Stimulated activated CD8-positive, alpha-beta memory T cell treated with anti-CD3 and anti-CD28 coated beads, Interleukin-12 subunit alpha, Interleukin-12 subunit beta, amount 100 ng/mL, for 24 hours (primary cell): ENCODE measurements around the gene TPCN2.
"Not testable (repeated sequence)": the region's sequence is repeated elsewhere in the genome, so short reads cannot be mapped to it uniquely, and the experiment has no call there.

ENCODE experiments used
- DNase-seq: peaks from one replicate; pipeline ENCODE4 v3.0.0-alpha.2; 2020; ENCODE audit errors: extremely low read depth

The TPCN2 gene

DNA sequence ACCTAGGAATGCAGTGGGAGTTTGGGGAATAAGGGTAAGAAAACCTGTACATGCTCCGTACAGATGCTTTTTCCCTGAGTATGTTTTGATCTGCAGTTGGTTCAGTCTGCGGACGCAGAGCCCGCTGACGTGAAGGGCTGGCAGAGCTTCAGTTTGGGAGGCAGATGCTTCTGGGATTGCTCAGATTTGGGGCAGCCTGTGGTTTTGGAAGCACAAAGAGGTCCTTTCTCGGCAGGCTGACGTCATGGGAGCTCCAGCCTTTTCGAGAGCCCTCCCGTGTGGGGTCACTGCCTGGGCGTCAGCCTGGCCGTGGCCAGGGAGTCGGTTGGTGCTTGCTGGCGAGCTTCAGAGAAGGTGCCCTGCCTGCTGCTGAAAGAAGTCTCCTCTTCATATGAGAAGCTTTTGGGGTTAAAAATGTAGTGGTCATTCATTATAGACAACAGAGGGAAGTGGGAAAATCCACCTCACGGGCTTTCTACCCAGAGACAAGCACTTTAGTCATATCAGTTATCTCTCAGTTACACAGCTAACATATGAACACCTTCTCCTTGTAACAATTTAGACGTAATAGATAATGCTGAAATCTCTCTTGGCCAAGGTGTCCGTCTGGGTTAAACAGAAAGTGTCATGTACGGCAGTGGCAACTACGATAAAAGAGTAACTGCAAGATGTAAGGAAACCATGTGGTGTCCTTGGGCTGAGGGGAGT lies 26.8 kb downstream of the TPCN2 start:
- DNase-seq: no peak

DNA sequence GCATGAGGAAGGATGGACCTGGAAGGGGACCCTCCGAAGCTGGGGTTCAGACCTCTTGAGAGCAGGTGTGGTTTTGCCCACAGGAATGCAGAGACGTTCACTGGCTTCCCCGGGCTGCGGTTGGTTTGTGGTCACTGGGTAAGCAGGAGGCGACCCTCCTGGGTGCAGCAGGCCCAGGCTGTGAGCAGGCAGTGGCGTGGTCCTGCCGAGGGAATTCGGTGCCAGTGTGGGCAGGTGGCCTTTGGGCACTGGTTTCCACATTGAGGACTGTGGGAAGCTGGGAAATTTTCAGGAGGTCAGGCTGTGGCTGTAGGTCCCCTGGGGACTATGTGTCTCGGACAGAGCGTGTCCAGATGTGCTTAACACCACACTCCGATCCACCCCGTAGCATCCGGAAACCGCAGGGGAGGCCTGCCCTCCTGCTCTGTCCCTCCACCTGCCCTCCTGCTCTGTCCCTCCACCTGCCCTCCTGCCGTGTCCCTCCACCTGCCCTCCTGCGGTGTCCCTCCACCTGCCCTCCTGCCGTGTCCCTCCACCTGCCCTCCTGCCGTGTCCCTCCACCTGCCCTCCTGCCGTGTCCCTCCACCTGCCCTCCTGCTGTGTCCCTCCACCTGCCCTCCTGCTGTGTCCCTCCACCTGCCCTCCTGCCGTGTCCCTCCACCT lies 27.5 kb downstream of the TPCN2 start:
- no peak for DNase-seq

DNA sequence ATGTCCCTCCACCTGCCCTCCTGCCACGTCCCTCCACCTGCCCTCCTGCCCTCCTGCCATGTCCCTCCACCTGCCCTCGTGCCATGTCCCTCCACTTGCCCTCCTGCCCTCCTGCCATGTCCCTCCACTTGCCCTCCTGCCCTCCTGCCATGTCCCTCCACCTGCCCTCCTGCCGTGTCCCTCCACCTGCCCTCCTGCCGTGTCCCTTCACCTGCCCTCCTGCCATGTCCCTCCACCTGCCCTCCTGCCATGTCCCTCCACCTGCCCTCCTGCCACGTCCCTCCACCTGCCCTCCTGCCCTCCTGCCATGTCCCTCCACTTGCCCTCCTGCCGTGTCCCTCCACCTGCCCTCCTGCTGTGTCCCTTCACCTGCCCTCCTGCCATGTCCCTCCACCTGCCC lies 28.2 kb downstream of the TPCN2 start:
- not testable (repeated sequence) for DNase-seq

DNA sequence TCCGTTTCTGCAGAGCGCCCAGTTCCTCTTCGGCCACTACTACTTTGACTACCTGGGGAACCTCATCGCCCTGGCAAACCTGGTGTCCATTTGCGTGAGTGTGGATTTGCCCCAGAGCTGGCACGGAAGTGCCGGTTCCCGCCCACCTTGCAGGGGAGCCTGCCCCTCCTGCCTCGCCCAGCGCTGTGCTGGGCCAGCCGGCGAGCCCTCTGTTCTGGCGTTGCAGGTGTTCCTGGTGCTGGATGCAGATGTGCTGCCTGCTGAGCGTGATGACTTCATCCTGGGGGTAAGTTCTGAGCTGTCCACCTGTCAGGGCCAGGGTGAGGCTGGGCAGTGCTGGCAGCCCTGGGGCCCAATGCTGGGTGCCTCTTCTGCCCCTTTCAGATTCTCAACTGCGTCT lies 29.8 kb downstream of the TPCN2 start:
- no peak for DNase-seq

DNA sequence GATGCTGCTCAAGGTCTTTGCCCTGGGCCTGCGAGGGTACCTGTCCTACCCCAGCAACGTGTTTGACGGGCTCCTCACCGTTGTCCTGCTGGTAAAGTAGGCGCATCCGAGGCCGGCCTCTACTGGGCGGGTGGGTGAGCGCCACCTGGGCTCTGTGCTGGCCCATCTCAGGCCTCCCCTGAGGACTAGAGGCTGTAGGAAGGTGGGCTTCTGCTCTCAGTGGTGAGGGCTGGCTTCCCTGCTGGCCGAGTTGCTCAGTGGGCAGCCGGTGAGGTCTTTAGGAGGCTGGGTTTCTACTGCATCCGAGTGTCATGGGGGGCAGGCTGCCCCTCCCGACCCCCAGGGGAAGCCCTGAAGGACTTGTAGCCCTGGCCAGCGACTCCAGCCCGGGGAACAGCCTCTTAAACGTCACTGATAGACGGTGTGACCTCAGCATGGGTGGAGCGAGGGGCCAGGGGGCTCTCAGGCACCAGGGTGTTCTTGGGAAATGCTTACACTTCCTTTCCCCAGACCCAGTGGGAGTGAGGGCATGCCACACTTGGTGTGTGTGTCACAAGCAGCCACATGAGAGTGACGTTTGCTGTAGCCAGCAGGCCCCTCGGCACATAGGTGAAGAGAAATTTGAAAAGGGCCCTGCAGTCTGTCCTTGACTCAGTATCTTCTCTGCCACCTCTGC lies 30.3 kb downstream of the TPCN2 start:
- no peak for DNase-seq

DNA sequence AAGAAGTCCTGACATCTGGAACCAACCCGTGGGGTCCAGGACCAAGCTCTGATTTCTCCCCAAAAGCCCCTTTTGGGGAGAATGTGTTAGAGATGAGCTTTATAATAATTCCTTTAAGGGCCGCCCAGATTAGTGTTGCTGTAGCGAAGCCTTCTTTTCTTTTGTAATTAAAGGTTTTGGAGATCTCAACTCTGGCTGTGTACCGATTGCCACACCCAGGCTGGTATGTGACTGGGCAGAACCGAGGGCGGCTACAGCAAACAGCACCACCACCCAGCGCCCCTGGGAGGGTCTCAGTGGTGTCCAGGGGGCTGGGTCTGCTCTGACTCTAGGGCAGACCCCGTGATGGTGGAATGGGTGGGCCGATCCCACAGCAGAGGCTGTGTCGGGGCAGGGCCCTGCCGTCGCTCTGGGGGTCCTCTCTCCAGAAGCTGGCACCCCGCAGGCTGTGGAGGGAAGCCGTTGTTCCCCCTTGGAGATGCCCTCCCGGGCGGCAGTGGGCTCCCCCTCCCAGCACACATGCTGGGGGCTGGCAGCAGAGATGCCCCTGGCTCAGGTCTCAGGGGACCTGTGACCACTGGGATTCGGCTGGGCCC lies 31.0 kb downstream of the TPCN2 start:
- no peak for DNase-seq

DNA sequence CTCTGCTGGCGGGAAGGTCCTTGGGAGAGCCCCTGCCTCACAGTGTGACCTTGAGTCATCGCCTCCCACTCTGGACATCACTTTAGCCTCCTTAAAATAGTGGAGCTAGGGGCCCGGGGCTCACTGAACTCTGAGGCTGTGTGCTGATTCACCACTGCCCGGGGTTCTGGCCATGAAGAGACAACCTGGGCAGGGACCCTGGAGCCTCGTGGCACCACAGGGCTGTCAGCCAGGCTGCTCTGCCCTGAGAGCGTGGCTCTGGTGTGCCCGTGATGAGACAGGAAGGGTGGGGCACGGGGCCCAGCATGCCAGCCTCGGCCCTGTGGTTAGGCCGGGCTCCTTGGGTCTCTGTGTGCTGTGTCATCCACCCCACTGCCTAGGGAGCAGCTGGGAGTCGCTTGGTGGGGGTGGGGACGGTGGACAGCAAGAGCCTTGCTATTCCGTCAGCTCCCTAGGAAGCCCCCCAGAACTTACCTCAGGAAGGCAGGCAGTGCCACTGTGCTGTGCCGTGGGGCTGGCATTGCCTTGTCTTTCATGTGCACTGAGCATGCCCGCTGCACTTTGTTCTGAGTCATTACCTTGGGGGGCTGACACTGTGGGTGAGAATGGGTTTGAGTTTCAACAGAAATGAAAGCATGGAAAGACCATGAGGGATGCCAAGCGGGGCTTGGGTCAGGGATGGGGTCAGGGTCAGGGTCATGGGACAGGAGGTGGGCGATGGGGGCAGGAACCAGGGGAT lies 31.7 kb downstream of the TPCN2 start:
- DNase-seq: no peak

DNA sequence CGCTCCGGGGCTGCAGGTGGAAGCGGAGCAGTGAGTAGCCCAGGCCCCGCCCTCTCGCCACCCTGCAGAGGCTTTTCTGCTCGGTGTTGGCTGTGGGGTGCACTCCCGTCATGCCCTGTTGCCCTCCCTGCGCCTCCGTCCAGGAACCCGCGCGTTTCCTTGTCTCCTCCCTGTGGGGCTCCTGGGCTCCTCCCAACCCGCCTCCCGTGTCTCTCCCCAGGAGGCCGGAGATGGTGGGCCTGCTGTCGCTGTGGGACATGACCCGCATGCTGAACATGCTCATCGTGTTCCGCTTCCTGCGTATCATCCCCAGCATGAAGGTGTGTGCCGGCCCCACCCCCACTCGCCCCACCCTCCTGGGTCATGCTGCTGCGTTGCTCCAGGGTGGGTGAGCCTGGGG lies 32.4 kb downstream of the TPCN2 start:
- DNase-seq: no peak

DNA sequence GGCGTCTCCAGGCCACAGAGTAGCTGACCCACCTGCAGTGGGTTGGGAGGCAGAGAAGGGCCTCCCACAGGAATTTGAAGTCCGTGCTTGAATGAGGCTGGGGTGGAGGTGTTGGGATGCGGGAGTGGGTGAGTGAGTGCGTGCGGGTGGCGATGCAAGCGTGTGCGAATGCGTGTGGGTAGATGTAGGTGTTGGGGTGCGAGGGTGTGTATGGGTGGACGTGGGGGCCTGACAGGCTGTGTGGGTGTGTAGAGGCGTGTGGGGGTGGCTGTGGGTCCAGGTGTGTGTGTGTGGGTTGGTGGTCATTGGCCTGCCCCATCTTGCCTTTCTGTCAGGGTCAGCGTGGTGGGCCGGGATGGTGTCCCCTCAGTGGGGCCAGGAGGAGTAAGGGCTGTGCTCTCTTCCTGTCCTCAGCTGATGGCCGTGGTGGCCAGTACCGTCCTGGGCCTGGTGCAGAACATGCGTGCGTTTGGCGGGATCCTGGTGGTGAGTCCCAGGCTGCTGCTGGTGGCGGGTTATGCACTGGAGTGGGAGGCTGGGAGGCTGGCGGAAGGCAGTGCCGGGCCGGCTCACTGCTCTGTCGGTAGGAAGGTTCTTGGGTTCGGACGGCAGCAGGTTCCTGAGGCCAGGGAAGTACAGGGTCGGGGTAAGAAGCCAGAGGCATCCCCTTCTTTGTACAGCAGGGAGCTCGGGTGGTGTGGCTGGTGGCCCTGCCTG lies 35.0 kb downstream of the TPCN2 start:
- no peak for DNase-seq

DNA sequence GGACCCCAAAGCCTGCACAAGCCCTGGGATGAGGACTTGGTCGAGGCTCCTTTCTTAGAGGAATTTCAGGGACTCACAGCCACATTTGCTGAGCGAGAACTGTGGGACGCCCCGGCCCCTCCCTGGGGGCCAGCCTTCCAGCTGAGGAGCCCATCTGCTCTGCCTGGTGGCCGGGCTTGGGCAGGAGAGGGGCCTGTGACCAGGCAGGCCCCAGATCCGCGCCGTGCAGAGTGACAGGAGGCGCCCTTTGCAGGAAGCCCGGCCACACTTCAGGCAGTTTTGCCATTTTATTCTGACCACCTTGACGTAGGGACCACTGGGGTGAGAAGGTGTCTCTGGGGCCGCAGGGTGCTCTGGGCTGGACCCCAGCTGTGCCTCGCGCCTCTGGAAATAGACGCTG lies 35.6 kb downstream of the TPCN2 start:
- DNase-seq: no peak

DNA sequence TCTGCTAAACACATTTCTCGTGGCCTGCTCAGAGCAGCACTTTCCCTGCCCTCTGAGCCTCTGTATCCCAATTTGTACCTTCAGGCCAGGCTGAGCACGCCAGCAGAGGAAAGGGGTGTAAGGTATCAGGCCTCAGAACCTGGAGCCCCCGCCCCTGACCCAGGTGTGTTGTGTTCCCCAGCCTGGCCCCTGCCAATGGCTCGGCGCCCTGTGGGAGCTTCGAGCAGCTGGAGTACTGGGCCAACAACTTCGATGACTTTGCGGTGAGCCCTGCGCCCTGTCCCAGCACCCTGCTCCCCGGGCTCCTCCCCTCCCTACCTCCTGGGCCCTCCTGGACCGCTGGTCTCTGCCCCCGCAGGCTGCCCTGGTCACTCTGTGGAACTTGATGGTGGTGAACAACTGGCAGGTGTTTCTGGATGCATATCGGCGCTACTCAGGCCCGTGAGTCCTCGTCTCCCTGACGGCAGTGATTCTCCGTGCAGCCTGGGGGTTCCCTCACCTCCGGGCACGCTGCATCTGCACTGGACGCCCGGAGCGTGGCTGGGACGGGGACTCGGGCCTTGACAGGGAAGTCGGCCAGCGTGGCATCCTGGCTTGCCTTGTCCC lies 36.9 kb downstream of the TPCN2 start:
- no peak for DNase-seq

DNA sequence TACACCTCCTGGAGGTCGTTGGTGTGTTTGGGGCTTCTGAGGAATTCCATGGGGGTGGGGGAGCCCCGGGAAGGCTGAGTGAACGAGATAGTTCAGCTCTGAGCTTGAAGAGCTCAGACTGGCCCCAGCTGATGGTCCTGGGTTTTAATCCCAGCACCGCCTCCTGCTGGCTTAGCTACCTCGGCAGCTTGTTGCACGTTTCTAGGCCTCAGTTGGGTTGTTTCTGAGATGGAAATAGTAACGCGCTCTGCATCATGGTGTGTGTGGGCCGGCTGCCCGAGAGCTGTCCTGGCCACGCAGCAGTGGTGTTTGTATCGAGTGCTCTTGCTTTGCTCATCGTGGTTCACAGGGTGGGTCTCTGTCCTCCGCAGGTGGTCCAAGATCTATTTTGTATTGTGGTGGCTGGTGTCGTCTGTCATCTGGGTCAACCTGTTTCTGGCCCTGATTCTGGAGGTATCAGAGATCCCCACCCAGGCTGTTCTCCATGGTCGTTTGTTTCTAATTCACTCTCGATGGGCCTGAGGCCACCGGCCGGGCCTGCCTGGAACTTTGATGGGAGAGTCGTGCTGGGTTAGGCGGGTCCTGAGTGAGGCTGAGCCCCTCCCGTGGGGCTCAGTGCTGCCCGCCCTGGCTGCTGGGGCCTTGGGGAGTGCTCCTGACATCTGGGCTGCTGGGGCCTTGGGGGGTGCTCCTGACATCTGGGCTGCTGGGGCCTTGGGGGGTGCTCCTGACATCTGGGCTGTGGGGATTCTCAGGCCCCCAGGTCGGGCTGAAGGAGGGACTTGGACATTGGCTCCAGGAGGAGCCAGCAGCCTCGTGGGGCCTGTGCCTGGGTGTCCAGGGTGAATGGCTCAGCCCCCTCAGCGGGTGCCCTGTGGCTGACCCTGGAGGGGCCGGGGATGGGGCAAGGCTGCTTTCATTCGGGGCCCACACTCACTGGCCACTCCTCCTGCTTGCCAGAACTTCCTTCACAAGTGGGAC lies 37.7 kb downstream of the TPCN2 start:
- no peak for DNase-seq

DNA sequence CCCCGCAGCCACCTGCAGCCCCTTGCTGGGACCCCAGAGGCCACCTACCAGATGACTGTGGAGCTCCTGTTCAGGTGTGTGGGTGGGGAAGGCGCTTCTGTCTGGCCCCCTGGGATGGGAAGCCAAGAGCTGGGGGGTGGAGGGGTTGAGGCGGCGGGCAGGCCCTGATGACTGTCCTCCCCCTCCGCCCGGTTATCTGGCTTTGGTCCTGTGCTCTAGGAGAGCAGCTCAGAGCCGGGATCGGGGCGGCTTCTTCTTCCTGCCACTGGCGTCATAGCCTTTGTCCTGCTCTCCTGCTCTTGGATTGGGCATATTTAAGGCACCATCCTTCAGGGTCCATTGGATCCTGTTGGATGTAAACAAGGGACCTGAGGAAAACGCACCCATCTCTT lies 38.4 kb downstream of the TPCN2 start:
- DNase-seq: no peak

DNA sequence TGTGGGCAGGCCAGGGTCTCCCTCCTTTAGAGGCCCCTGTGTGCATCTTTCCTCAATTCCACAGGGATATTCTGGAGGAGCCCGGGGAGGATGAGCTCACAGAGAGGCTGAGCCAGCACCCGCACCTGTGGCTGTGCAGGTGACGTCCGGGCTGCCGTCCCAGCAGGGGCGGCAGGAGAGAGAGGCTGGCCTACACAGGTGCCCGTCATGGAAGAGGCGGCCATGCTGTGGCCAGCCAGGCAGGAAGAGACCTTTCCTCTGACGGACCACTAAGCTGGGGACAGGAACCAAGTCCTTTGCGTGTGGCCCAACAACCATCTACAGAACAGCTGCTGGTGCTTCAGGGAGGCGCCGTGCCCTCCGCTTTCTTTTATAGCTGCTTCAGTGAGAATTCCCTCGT lies 39.1 kb downstream of the TPCN2 start:
- DNase-seq: no peak

DNA sequence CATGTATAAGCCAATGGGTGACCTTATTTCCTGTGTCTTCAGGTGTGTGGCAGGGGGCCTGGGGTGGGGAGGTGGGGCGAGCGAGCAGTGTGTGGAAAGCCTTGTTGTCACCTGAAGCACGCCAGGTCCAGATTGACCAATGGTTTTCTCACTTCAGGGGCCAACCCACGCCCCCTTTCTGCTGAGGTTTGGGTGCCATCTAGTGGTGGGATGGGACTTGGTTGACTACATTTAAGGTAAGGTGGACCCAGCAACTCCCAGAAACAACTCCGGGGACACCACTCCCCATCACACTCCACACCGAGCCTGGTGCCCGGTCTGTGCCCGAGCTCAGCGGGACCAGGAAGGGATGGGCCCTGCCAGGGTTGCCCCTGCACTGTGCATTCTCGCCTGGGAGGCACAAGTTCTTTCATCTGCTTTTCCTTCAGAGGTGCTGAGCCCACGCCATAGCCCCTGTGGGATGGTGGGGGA lies 40.0 kb downstream of the TPCN2 start:
- DNase-seq: no peak

DNA sequence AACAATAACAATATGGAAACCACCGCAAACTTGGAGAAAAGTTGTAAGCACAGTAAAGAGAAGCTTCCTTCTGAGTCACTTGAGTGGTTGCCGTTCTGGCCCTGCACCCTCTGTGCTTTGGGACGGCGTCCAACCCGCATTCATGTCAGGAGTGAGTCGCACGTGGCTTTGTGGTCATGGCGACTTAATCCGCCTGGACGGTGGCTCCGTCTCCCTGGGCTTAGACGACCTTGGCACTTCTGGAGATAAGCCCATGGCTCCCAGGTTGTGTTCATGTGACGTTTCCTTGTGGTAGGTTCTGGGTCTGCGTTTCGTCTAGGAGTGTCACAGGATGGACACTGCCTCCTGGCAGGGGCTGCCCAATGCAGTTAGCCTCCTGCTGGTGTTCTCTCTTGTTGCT lies 40.5 kb downstream of the TPCN2 start:
- no peak for DNase-seq

DNA sequence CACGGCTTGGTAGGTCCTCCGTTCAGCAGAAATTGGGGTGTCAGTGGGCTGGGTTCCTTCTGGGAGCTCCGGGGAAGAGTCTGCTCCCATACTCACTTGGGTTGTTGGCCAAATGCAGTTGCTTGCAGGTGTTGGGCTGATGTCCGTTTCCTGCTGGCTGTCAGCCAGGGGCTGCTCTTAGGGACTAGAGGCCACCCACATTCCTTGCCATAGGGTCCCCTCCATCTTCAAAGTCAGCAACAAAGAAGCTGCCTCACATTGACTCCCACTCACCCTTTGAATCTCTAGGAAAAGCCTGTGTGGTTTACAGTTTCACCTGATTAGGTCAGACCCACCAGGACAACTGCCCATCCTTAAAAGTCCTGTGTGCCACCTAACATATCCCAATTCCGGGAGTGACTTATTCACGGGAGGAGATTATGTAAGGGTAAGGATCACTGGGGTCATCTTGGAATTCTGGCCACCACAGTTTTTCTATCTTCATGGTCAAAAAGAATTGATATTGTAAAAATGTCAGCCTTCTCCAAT lies 43.0 kb downstream of the TPCN2 start:
- DNase-seq: no peak

DNA sequence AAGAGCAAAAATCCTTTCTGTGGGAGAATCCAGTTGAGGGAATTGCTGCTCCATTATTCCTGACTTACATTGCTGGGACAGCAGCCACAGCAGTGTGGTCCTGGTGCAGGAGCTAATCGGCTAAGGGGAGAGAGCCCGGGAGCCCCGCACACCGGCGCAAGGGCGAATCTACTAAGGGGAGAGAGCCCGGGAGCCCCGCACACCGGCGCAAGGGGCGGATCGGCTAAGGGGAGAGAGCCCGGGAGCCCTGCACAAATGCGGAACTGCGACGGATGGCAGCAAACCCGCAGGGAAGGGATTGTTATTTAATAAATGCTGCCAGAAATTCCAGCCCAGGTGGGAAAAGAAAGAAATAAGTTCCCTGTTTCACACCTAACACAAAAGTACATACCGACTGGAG lies 43.5 kb downstream of the TPCN2 start:
- DNase-seq: no peak

DNA sequence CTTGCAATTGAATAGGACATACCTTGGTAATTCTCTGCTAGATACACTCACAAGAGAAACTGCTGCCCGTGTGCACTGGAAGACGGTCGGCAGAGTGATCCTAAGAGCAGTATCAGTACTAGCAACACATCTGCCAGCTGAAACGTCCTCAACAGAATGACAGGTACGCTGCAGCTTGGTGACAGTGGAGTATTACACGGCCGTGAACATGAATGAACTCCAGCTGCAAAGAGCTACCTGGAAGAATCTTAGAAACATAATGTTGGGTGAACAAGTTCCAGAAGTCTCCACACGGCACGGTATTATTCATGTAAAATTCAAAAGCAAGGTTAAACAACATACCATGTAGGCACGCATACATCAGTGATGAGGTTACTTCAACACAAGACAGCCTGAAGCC lies 44.4 kb downstream of the TPCN2 start:
- DNase-seq: no peak
